Measurements from ENCODE around the gene GNPAT.

- TF ChIP-seq, protein P1, sequence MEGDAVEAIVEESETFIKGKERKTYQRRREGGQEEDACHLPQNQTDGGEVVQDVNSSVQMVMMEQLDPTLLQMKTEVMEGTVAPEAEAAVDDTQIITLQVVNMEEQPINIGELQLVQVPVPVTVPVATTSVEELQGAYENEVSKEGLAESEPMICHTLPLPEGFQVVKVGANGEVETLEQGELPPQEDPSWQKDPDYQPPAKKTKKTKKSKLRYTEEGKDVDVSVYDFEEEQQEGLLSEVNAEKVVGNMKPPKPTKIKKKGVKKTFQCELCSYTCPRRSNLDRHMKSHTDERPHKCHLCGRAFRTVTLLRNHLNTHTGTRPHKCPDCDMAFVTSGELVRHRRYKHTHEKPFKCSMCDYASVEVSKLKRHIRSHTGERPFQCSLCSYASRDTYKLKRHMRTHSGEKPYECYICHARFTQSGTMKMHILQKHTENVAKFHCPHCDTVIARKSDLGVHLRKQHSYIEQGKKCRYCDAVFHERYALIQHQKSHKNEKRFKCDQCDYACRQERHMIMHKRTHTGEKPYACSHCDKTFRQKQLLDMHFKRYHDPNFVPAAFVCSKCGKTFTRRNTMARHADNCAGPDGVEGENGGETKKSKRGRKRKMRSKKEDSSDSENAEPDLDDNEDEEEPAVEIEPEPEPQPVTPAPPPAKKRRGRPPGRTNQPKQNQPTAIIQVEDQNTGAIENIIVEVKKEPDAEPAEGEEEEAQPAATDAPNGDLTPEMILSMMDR (IDR thresholded peaks at IDR 0.05): no peak
- TF ChIP-seq POLR2A (IDR thresholded peaks at IDR 0.05): no peak
These were observed 27.0 kb upstream of the GNPAT start for GRCh38 chr1:231213831-231214573.

Measured in Peyer's patch (tissue), 4 donors.